SJSA1 (cell line): Measurements from ENCODE around the gene TSN. TPM values are rescaled to one million over a fixed set of nuclear protein-coding genes. Genes with fewer than 3 reads are reported as not detected.
"Not testable (repeated sequence)": the region's sequence is repeated elsewhere in the genome, so short reads cannot be mapped to it uniquely, and the experiment has no call there.

Source experiments
- DNase-seq, 2 experiments: peaks; one replicate each; pipeline ENCODE4 v3.0.0-alpha.2; 2015 to 2020; ENCODE audit warnings: low spot score in 2 of 2, low read depth in 1 of 2
- H3K27ac ChIP-seq: fragments of 250-450 bp; sonication (Bioruptor Pico); 2 replicates; pipeline ENCODE4 v1.5.1; 2020; ENCODE audit warnings: mild to moderate bottlenecking, moderate library complexity
- H3K27me3 ChIP-seq: fragments of 250-450 bp; sonication (Bioruptor Pico); replicated peaks from 2 replicates; pipeline ENCODE4 v1.5.1; 2020; ENCODE audit warnings: mild to moderate bottlenecking, moderate library complexity
- H3K36me3 ChIP-seq: fragments of 250-450 bp; sonication (Bioruptor Pico); 2 replicates; pipeline ENCODE4 v1.5.1; 2020; ENCODE audit warnings: mild to moderate bottlenecking
- H3K4me1 ChIP-seq: fragments of 250-450 bp; sonication (Bioruptor Pico); replicated peaks from 2 replicates; pipeline ENCODE4 v1.6.1; 2021; ENCODE audit warnings: mild to moderate bottlenecking
- H3K4me3 ChIP-seq: fragments of 250-450 bp; sonication (Bioruptor Pico); 2 replicates; pipeline ENCODE4 v1.5.1; 2020; ENCODE audit warnings: mild to moderate bottlenecking
- H3K9me3 ChIP-seq: fragments of 250-450 bp; sonication (Bioruptor Pico); replicated peaks from 2 replicates; pipeline ENCODE4 v1.5.1; 2020; ENCODE audit warnings: mild to moderate bottlenecking
- total RNA-seq: library from RNA; depleted of rRNA; stranded (reverse); fragments of >200 nt; shearing (Covaris generic); gene quantifications from 2 replicates; pipeline ENCODE4 v1.2.3, GENCODE V29; 2014

The TSN gene
- total RNA-seq, 1 experiment from 2014 or later, result 89.6 TPM

DNA sequence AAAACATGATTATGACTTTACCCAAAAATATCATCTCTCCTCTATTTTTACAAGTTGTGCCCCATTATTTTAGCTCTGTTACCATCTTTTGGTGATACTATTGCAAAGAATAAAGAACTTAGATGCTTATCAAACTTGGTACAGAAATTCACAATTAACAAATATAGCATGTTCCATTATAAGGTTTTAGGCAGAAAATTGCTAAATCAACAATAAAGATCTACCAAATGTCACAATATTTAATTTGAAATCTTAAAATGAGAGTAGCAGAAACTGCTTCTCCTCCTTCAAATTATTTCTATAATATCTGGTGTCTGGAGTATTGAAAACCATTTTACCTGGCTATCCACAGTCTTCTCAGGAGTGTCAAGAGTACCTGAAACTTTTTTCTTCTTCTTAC, 27.5 kb upstream of the TSN start:
- Histone ChIP-seq H3K36me3 (peaks cover 61% of the 10 kb centered on the region), H3K4me1 (peaks cover 5% of the 10 kb centered on the region), H3K9me3 (no peaks in the 10 kb centered on the region), H3K4me3 (no peak overlapping the region), H3K27ac (no peak overlapping the region), H3K27me3 (no peaks in the 10 kb centered on the region)
- DNase-seq, result no peak

DNA sequence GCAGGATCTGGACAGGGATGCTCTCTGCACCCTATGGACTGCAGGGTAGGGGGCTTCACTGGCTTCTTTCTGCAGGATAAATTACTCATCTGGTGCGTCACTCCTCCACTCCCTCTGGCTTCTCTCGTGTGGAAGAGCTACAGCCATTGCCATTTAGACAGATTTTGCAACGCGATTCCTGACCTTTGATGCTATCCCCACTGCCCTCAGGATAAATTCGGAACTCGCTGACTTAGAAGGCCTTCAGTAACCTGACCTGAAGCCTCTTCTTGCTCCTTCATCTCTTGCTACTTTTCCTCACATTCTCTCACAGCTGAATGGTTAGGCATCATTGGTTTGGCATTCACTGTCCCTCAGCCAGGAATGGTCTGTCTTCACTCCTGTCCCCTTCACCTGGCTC, 24.1 kb upstream of the TSN start:
- peaks cover 88% of the 10 kb centered on the region for H3K36me3 ChIP-seq
- H3K4me3 ChIP-seq, result no peak overlapping the region
- H3K27me3 ChIP-seq, result no peaks in the 10 kb centered on the region
- H3K4me1 ChIP-seq, result peaks cover 8% of the 10 kb centered on the region
- H3K27ac ChIP-seq, result no peak overlapping the region
- DNase-seq, result no peak
- H3K9me3 ChIP-seq, result no peaks in the 10 kb centered on the region

DNA sequence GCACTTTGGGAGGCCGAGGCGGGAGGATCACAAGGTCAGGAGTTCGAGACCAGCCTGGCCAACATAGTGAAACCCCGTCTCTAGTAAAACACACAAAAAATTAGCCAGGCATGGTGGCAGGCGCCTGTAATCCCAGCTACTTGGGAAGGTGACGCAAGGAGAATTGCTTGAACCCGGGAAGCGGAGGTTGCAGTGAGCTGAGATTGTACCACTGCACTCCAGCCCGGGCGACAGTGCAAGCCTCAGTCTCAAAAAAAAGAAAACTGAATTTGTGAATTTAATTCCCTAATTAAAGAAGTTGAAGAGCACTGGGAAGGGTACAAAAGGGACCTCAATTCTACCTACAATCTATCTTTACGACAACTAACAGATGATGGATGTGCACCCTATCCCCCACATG, 20.9 kb upstream of the TSN start:
- H3K4me3 ChIP-seq, DNase-seq, H3K27ac ChIP-seq, H3K27me3 ChIP-seq, H3K9me3 ChIP-seq: not testable (repeated sequence)
- Histone ChIP-seq H3K4me1 (peaks cover 12% of the 10 kb centered on the region), H3K36me3 (peaks cover 63% of the 10 kb centered on the region)

DNA sequence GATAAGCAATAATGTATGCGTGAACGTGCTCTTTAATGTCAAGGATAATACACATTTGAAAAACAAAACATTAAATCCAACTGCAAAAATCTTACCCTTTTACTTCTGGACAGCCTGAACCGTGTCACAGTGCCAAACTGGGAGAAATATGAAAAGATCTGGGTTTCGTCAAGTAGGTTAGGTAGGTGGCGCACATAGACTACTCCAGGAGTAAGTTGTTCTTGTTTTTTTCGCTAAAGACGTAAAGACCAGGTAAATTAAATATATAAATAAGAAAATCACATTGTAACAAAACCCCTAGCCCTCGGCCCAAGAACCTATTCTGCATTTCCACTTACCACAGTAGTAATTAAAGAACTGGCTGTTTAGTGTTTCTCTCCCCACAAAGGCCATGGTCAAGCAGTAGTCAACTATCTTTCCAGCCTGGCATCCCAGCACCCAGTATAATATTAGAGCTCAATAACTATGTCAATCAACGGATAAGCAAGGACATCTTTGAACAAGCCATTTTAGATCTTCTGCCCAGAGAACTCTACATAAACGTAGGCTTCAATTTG, 19.9 kb upstream of the TSN start:
- Histone ChIP-seq H3K4me1 (peaks cover 12% of the 10 kb centered on the region), H3K27me3 (no peaks in the 10 kb centered on the region), H3K4me3 (peak overlapping the region; percentile 64), H3K27ac (peak overlapping the region; percentile 43), H3K9me3 (no peaks in the 10 kb centered on the region), H3K36me3 (peaks cover 53% of the 10 kb centered on the region)
- DNase-seq, result peak in 1 of 2 experiments; percentile 16

DNA sequence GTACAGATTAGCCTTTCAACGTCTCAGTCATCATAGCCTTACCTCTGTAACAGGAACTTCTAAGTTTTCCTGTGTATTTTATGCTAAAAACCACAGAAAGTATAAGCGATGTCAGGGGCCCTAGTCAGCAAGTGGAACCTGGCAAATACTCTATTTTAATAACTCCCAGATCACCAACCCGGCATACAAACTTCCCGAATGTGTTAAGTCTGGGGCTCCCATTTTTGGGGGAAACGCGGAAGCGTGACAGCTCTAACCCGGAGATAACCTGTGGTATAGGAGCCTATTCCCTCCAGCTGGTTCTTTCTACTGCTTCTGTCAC, 19.4 kb upstream of the TSN start:
- Histone ChIP-seq H3K27me3 (no peaks in the 10 kb centered on the region), H3K27ac (peak overlapping the region; percentile 43), H3K9me3 (no peaks in the 10 kb centered on the region), H3K4me1 (peaks cover 12% of the 10 kb centered on the region), H3K4me3 (peak overlapping the region; percentile 64), H3K36me3 (peaks cover 48% of the 10 kb centered on the region)
- DNase-seq, result peak in 1 of 2 experiments; percentile 12

DNA sequence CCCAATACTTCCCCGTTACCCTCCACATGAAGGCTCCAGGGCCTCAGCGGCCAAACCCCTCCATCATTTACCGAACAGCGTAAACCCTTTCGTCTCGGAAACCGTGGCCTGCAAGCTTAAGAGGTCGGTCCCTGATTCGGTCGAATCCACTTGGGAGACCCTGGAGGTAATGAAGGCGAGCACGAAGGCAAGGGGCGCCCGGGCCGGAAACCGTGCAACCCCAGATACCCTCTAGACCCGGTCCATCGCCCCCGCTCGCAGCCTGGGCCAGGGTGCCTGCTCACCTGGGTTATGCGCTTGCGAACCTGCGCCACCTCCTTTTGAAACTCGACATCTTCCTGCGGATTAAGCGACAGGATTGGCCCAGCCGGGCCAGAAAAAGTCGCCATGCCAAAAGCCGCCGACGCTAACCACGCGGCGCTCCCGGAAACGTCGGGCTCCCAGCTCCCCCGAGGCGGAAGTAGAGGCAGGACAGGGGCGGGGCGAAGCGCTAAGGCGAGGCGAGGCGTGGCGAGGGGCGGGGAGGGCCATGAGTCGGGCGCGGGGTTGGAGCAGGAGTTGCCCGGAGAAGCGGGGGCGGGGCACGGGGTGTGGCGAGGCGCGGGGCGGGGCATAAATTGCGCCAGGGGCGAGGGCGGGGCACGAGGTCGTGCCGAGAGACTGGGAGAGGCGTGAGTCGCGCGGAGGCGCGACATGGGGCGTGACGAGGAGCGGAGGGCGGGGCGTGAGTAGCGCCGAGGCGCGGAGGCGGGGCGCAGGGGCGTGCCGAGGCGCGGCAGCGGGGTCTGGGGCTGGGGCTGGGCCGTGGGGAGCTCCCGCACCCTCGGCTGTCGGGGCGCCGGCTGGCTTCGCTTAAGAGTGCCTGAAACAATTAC, 18.8 kb upstream of the TSN start, which contains the start of gene NIFK:
Gene NIFK, minus strand, starts transcription at position 414 of the 875 bp plus-strand sequence. Its CDS starts 25 bp downstream, at position 389.
- H3K4me3 ChIP-seq, result peak within 1 kb of the TSS; percentile 64
- no peaks in the 10 kb centered on the region for H3K27me3 ChIP-seq
- no peaks in the 10 kb centered on the region for H3K9me3 ChIP-seq
- peaks cover 43% of the 10 kb centered on the region for H3K36me3 ChIP-seq
- H3K4me1 ChIP-seq, result peaks cover 12% of the 10 kb centered on the region
- peak; percentile 80 to 99 for DNase-seq
- H3K27ac ChIP-seq, result peak within 1 kb of the TSS; percentile 43

DNA sequence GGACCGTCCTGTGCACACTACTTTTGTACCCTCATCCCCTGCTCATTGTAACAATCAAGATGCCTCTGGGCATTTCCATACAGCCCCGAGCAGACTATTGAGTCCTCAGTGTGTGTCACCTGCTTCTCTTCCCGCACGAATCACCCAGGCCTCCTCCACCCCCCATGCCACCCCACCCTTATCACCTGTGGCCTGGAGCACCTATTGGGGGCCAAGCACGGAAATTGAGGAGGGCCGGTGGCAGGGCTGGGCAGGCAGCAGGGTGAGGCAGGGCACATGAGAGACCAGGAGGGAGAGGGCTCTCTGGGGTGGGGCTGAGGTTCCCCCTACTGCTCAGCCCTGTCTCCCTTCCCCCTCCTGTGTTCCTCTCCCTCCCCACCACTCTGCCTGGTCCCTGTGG, 14.5 kb upstream of the TSN start:
- Histone ChIP-seq H3K4me1 (peaks cover 6% of the 10 kb centered on the region), H3K36me3 (peaks cover 5% of the 10 kb centered on the region; the same call in 1 of the 2 replicates), H3K4me3 (no peak overlapping the region), H3K27ac (no peak overlapping the region), H3K27me3 (no peaks in the 10 kb centered on the region), H3K9me3 (no peaks in the 10 kb centered on the region)
- no peak for DNase-seq

DNA sequence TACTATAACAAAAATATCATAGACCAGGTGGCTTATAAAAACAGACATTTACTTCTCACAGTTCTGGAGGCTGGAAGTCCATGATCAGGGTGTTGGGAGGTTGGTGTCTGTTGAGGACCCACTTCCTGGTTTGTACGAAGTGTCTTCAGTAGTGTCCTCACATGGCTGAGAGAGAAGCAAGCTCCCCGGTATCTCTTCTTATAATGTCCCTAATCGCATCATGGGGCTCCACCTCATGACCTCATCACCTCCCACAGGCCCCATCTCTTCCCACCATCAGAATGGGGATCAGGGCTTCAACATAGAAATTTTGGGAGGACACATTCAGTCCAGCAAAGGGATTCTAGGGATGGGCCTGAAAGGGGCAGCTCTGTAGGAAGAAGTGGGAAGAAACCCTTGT, 14.0 kb upstream of the TSN start:
- Histone ChIP-seq H3K36me3 (peaks cover 2% of the 10 kb centered on the region; the same call in 1 of the 2 replicates), H3K4me1 (peaks cover 11% of the 10 kb centered on the region), H3K27me3 (no peaks in the 10 kb centered on the region), H3K27ac (no peak overlapping the region), H3K4me3 (no peak overlapping the region), H3K9me3 (no peaks in the 10 kb centered on the region)
- DNase-seq, result no peak

DNA sequence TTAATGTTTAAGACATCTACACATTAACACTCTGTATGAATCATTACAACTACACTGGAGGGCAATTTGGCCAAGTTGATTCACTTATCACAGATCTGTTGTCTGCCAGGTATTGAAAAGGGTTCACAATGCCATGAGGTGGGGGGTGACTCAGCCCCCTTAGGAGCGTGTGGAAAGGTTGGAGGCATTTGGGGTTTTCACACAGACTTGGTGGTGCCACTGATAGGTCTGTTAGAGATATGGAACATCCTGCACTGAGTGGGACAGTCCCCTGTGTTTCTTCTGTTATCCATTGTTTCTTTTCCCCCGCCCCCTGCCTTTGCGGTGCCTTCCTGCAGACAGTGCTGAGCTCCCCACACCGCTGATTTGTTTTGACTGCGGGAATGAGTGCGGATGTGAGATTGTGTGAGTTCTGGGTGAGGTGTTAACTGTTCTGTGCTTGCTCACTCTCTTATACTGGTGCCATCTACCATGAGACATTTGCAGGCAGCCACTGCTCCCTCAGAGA, 9.3 kb upstream of the TSN start:
- peaks cover 9% of the 10 kb centered on the region for H3K4me1 ChIP-seq
- H3K36me3 ChIP-seq, result no peaks in the 10 kb centered on the region
- DNase-seq, result peak in 1 of 2 experiments; percentile 28
- no peaks in the 10 kb centered on the region for H3K27me3 ChIP-seq
- no peak overlapping the region for H3K4me3 ChIP-seq
- no peaks in the 10 kb centered on the region for H3K9me3 ChIP-seq
- H3K27ac ChIP-seq, result no peak overlapping the region

DNA sequence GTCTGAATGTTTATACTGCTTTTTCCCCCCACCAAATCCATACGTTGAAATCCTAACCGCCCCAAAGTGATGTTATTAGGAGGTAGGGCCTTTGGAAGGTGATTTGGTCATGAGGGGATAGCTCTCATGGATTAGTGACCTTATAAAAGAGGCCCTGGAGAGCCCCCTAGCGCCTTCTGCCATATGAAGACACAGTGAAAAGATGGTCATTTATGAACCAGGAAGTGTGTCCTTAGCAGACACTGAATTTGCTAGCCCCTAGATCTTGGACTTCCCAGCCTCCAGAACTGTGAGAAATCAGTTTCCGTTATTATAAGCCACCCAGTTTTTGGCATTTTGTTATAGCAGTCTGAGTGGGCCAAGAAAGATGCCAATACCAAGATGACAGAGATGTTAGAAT, 7.2 kb upstream of the TSN start:
- Histone ChIP-seq H3K9me3 (no peaks in the 10 kb centered on the region), H3K27me3 (no peaks in the 10 kb centered on the region), H3K27ac (no peak overlapping the region), H3K36me3 (no peaks in the 10 kb centered on the region), H3K4me3 (no peak overlapping the region), H3K4me1 (peaks cover 9% of the 10 kb centered on the region)
- DNase-seq, result no peak

DNA sequence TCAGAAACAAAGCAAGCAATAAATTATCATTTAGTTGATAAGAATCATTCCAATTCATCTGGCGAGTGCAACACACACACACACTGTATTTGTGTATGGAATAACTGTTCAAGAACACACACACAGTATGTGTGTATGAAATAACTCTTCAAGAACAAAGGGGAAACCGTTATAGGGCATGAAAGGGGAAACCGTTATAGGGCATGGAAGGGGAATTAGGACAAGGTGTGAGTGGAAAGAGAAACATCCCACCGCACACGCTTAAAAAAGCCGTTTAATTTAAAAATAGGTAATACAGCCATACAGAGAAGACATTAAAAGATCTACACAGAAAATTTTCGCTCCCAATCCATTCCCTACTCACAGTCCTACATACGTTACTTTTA, 607 bp upstream of the TSN start:
- DNase-seq, result no peak
- H3K4me1 ChIP-seq, result 0 out of 2 replicates have a peak, but pooled peaks cover 5% of the 10 kb centered on the region
- no peaks in the 10 kb centered on the region for H3K9me3 ChIP-seq
- H3K27me3 ChIP-seq, result no peaks in the 10 kb centered on the region
- peak overlapping the region; percentile 11; the same call in 1 of the 2 replicates for H3K27ac ChIP-seq
- peaks cover 23% of the 10 kb centered on the region for H3K36me3 ChIP-seq
- peak overlapping the region; percentile 73 for H3K4me3 ChIP-seq

DNA sequence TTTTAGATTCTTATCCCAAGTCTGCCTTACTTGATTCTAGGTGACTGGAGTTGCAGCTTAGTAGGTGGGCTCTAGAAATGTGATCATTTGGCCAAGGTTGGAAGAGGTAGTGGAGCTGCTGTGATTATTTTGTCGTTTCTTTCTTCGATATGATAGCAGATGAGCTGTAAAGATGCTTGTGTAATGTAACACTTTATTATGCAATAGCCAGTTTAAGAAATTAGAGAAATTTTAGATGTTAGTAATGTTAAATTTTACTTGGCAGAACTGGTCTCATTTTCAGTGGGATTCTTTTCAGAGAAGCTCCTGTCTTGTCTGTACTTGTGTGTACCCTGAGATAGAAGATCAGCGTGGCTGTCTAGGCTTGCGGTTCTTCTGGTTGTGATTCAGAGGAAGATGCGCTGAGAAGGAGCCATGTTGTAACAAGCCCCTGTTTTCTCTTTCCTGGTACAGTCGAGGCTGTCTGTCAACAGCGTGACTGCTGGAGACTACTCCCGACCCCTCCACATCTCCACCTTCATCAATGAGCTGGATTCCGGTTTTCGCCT, 9.3 kb downstream of the TSN start:
- H3K9me3 ChIP-seq, result no peaks in the 10 kb centered on the region
- H3K36me3 ChIP-seq, result peaks cover 78% of the 10 kb centered on the region
- H3K27me3 ChIP-seq, result no peaks in the 10 kb centered on the region
- H3K4me3 ChIP-seq, result no peak overlapping the region
- no peak overlapping the region for H3K27ac ChIP-seq
- no peak for DNase-seq
- H3K4me1 ChIP-seq, result no peaks in the 10 kb centered on the region

DNA sequence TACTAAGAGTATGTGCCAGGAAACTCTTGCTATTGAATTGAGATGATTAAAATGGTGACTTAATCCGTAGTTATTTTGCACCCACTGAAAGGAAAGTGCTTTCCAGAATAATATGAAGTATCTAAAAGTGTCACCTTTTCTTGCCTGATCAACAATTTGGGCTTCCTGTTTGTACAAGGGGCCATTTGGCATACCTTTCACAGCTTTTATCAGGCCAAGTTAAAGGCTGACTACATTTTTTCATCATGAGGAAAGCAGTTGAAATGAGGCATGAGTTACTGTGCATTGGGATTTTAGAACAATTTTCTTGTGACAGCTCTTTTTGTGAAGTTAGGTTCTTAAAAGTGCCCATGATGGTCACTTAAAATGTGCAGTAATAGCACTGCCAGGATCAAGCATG, 11.2 kb downstream of the TSN start:
- no peak for DNase-seq
- no peaks in the 10 kb centered on the region for H3K4me1 ChIP-seq
- H3K27me3 ChIP-seq, result no peaks in the 10 kb centered on the region
- H3K27ac ChIP-seq, result no peak overlapping the region
- H3K36me3 ChIP-seq, result peaks cover 64% of the 10 kb centered on the region
- no peaks in the 10 kb centered on the region for H3K9me3 ChIP-seq
- H3K4me3 ChIP-seq, result no peak overlapping the region

DNA sequence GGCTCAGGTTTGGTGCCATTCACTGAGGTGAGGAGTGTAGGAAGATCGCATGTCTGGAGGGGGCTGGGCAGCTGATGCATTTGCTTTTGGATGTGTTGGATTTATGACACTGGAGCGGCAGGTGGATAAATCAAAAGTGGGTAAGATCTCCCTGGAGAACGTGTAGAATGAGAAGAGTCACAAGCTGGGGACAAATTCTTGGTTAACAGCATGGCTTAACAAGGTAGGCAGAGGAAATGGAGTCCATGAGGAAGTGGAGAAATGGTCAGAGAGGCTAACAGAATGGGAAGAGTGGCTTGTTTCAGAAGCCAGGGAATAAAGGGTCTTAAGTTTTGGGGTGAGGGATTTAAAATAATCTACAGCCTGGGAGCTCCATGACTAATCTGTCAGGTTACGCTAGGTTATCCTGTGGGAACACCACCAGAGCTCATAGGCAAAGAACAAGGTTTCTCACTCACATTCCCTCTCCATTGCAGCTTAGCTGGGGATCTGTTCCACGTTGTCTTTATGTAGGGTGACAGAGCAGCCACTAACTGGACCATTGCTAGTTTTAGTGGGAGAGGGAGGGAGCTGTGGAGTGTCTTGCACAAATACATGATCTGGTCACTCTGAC, 12.8 kb downstream of the TSN start:
- Histone ChIP-seq H3K4me1 (no peaks in the 10 kb centered on the region), H3K27ac (no peak overlapping the region), H3K36me3 (peaks cover 50% of the 10 kb centered on the region), H3K4me3 (no peak overlapping the region), H3K27me3 (no peaks in the 10 kb centered on the region), H3K9me3 (no peaks in the 10 kb centered on the region)
- DNase-seq, result no peak
